Endothelial cell of umbilical vein (primary cell): ENCODE data around the gene EPHA10. TPM values are rescaled to one million over a fixed set of nuclear protein-coding genes. Genes with fewer than 3 reads are reported as not detected.

Experiments used
- BruUV-seq: library from RNA; stranded (reverse); fragments of 400-500 nt; replicated peaks from 2 replicates; lab custom pipeline; 2021; lab: Mats Ljungman, UMichigan
- CTCF ChIA-PET: fragments of 300-600, 350-600 bp; sonication (Branson Sonifier 250); formaldehyde crosslinking; loops from one replicate; lab custom pipeline; 2021; ENCODE audit warnings: antibody characterized with exemption, inconsistent platforms; lab: Charles Lee
- POLR2A ChIA-PET: fragments of 300-600, 350-600 bp; sonication (Branson Sonifier 250); formaldehyde crosslinking; loops from one replicate; lab custom pipeline; 2021; ENCODE audit warnings: antibody characterized with exemption, inconsistent platforms; lab: Charles Lee
- DNase-seq: peaks from one replicate; pipeline ENCODE4 v3.0.0-alpha.2; 2011; ENCODE audit warnings: low read depth, low spot score
- FAIRE-seq: peaks from 2 replicates; lab custom pipeline; 2011; peaks lifted over from hg19 to GRCh38; lab: Jason Lieb, UNC
- H2AFZ ChIP-seq: 2 replicates; pipeline ENCODE4 v1.6.0; 2012; ENCODE audit warnings: low read depth, low read length, control low read depth, inconsistent platforms
- H3K27ac ChIP-seq: 2 replicates; pipeline ENCODE4 v1.5.1; 2011; ENCODE audit warnings: low read depth, mild to moderate bottlenecking, control low read depth, low read length, moderate library complexity; ENCODE audit not compliant: insufficient read depth
- H3K27me3 ChIP-seq, 2 experiments: 2 replicates each; pipeline versions ENCODE4 v1.6.0 to v1.6.1; 2011; ENCODE audit warnings: low read length in 2 of 2, mixed read lengths in 1 of 2; ENCODE audit not compliant: control insufficient read depth in 2 of 2, insufficient read depth in 2 of 2
- H3K36me3 ChIP-seq, 2 experiments: 2 replicates in 1 of 2; 3 replicates in 1 of 2; pipeline ENCODE4 v1.5.1; 2011; ENCODE audit warnings: low read length in 2 of 2, mild to moderate bottlenecking in 1 of 2, moderate library complexity in 1 of 2; ENCODE audit not compliant: control insufficient read depth in 2 of 2, insufficient read depth in 2 of 2; ENCODE audit errors: extremely low read depth in 1 of 2
- H3K4me1 ChIP-seq: 3 replicates; pipeline ENCODE4 v1.5.1; 2011; ENCODE audit warnings: mild to moderate bottlenecking, low read length; ENCODE audit not compliant: control insufficient read depth, insufficient read depth; ENCODE audit errors: extremely low read depth
- H3K4me2 ChIP-seq: 2 replicates; pipeline ENCODE4 v1.6.1; 2011; ENCODE audit warnings: low read length, control low read depth, mixed read lengths; ENCODE audit not compliant: insufficient read depth
- H3K4me3 ChIP-seq, 3 experiments: fragments of 200-600 bp in 1 of 3; sonication (generic), shearing (Covaris generic) in 1 of 3; replicated peaks in 1 of 3; 2 replicates each; pipeline ENCODE4 v1.5.1; 2011 to 2016; ENCODE audit warnings: control low read depth in 3 of 3, low read length in 3 of 3, mild to moderate bottlenecking in 2 of 3, inconsistent platforms in 1 of 3, low read depth in 1 of 3, moderate library complexity in 1 of 3; ENCODE audit not compliant: insufficient read depth in 1 of 3
- H3K79me2 ChIP-seq: 2 replicates; pipeline ENCODE4 v1.6.0; 2012; ENCODE audit warnings: low read length, inconsistent platforms; ENCODE audit not compliant: control insufficient read depth, insufficient read depth
- H3K9ac ChIP-seq: replicated peaks from 2 replicates; pipeline ENCODE3; 2011; ENCODE audit warnings: low read length, control low read depth; ENCODE audit not compliant: insufficient read depth; ENCODE audit errors: extremely low read depth
- H3K9me1 ChIP-seq: replicated peaks from 3 replicates; pipeline ENCODE4 v1.6.0; 2011; ENCODE audit warnings: mild to moderate bottlenecking, low read length; ENCODE audit not compliant: control insufficient read depth, insufficient read depth; ENCODE audit errors: extremely low read depth
- H3K9me3 ChIP-seq: replicated peaks from 2 replicates; pipeline ENCODE4 v1.5.1; 2012; ENCODE audit warnings: low read length, inconsistent platforms; ENCODE audit not compliant: control insufficient read depth, insufficient read depth
- H4K20me1 ChIP-seq: replicated peaks from 2 replicates; pipeline ENCODE3; 2011; ENCODE audit warnings: mild to moderate bottlenecking, low read length; ENCODE audit not compliant: control insufficient read depth, insufficient read depth; ENCODE audit errors: extremely low read depth
- CTCF ChIP-seq, 2 donors: IDR thresholded peaks; 1 replicate in 1 of 2; 2 replicates in 1 of 2; pipeline ENCODE4 v1.5.1; 2011; ENCODE audit warnings: low read length in 2 of 2, mild to moderate bottlenecking in 2 of 2, moderate library complexity in 2 of 2, control low read depth in 1 of 2, inconsistent platforms in 1 of 2, low read depth in 1 of 2; ENCODE audit not compliant: insufficient read depth in 1 of 2; ENCODE audit errors: extremely low read depth in 1 of 2
- EZH2 ChIP-seq: IDR thresholded peaks from 2 replicates; pipeline ENCODE4 v1.6.1; 2012; ENCODE audit warnings: borderline replicate concordance, low read depth, mild to moderate bottlenecking, moderate library complexity, low read length, inconsistent platforms; ENCODE audit not compliant: severe bottlenecking
- FOS ChIP-seq: IDR thresholded peaks from 2 replicates; pipeline ENCODE4 v1.6.1; 2011; ENCODE audit warnings: mild to moderate bottlenecking, low read length, moderate library complexity, borderline replicate concordance; ENCODE audit not compliant: insufficient read depth
- GATA2 ChIP-seq: IDR thresholded peaks from 2 replicates; pipeline ENCODE4 v1.7.0; 2011; ENCODE audit warnings: low read depth, mild to moderate bottlenecking, moderate library complexity, mixed read lengths, low read length; ENCODE audit not compliant: insufficient read length, insufficient read depth
- JUN ChIP-seq: IDR thresholded peaks from 2 replicates; pipeline ENCODE4 v1.6.1; 2011; ENCODE audit warnings: borderline replicate concordance, low read depth; ENCODE audit not compliant: insufficient read length, insufficient read depth
- MAX ChIP-seq: IDR thresholded peaks from 2 replicates; pipeline ENCODE4 v1.6.1; 2011; ENCODE audit not compliant: insufficient read depth, insufficient read length
- MYC ChIP-seq: IDR thresholded peaks from one replicate; pipeline ENCODE4 v1.6.1; 2011; ENCODE audit warnings: mild to moderate bottlenecking, low read depth, low read length
- POLR2A ChIP-seq: IDR thresholded peaks from 2 replicates; pipeline ENCODE4 v1.6.1; 2012; ENCODE audit warnings: low read depth, mild to moderate bottlenecking, control low read depth, low read length
- POLR2AphosphoS5 ChIP-seq: IDR thresholded peaks from 2 replicates; pipeline ENCODE4 v1.6.1; 2012; ENCODE audit warnings: low read depth, mild to moderate bottlenecking, control low read depth, low read length, moderate library complexity; ENCODE audit not compliant: insufficient read depth
- dilution Hi-C: fragments of 300-500 bp; cut with MboI; formaldehyde crosslinking; loops from one replicate; pipeline ENCODE4 v1.15.0; 2019; ENCODE audit warnings: low sequenced_read_pairs; ENCODE audit not compliant: extremely low pct_ligation_motif_present
- intact Hi-C: fragments of 100-400 bp; cut with micrococcal nuclease; formaldehyde crosslinking; loops from one replicate; pipeline ENCODE4 v1.10.0; 2022
- polyA plus RNA-seq, 4 experiments: library from polyadenylated mRNA; depleted of rRNA in 3 of 4; stranded (reverse) in 3 of 4; unstranded in 1 of 4; fragments of >200 nt; gene quantifications; 2 replicates each; pipeline versions ENCODE4 v1.2.1 to v1.2.3, GENCODE V29; 2011 to 2012; ENCODE audit warnings: missing spikeins in 1 of 4
- total RNA-seq: library from RNA; stranded (reverse); gene quantifications from 2 replicates; pipeline ENCODE4 v1.2.3, GENCODE V29; 2021

EPHA10 gene
- total and polyA plus RNA-seq, 2 donors (not counting 3 experiments of a cell fraction or from before 2014, with no cell fraction given): not detected

DNA sequence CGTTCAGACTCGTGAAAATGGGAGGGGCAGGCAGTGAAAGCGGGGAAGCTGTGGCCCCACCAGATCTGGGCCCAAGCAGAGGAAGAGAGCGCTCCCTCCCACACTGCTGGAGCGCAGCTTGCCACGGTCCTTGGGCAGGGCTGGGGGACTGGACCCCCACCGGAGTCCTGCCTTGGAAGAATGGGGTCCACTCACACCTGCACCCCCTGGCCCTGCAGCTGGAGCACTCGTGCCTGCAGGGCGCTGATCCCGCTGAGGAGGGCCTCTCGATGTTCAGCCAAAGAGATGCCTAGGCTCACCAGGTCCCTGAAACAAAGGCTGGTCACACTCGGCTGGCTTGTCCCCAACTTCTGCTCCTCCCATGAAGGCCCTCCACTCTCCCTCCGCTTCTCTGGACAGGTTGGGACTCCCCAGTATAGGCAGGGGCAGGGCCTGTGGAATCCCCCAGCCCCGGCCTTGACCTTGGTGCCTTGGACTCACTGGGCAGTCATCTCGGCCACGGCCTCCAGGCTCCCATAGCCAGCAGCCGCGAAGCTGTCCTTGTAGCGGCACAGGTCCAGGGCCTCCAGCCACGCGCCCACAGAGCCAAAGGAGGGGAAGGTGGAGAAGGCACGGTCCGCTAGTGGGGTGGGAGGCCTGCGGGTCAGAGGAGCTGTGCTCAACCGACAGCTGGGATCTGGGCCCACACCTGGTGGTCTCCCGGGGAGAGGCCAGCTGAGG lies 46.6 kb downstream of the EPHA10 start:
- no peaks in the 10 kb centered on the region for H4K20me1 ChIP-seq
- H3K9ac ChIP-seq: no peak overlapping the region
- no peak for TF ChIP-seq POLR2AphosphoS5
- H3K9me3 ChIP-seq: no peaks in the 10 kb centered on the region
- no peak overlapping the region for H3K27ac ChIP-seq
- dilution Hi-C loops: no loop called here
- H3K9me1 ChIP-seq: no peaks in the 10 kb centered on the region
- ChIA-PET CTCF (no interaction called here), POLR2A (no interaction called here)
- no peak for FAIRE-seq
- DNase-seq: no peak
- H3K27me3 ChIP-seq: no peaks in the 10 kb centered on the region
- H3K4me2 ChIP-seq: no peak overlapping the region
- no peaks in the 10 kb centered on the region for H3K36me3 ChIP-seq
- intact Hi-C loops: no loop called here
- no peaks in the 10 kb centered on the region for H3K79me2 ChIP-seq
- BruUV-seq: no TSS peak
- H2AFZ ChIP-seq: no peak overlapping the region
- H3K4me3 ChIP-seq: no peak overlapping the region
- H3K4me1 ChIP-seq: no peaks in the 10 kb centered on the region

DNA sequence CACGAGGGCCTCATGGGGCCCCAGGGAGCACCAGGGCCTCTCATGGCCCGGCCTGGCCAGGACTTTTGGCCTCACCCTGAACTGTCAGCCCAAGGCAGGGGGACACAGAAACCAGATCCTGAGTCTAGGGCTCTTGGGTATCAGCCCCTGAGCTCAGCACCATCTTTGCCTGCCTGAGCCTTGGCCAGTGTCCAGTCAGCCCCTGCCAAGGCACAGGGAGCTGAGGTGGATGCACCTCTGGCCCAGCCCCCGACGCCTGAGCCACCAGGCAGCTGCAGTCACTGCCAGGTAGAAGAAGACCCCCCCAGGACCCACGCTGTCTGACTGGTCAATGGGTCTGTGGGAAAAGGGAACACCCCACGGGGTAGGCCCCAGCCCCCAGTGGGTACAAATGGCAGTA lies 47.3 kb downstream of the EPHA10 start:
- Histone ChIP-seq H3K4me3 (no peak overlapping the region), H3K9me1 (no peaks in the 10 kb centered on the region), H4K20me1 (no peaks in the 10 kb centered on the region), H3K9me3 (no peaks in the 10 kb centered on the region), H2AFZ (no peak overlapping the region), H3K9ac (no peak overlapping the region), H3K27ac (no peak overlapping the region), H3K36me3 (no peaks in the 10 kb centered on the region), H3K4me1 (no peaks in the 10 kb centered on the region), H3K4me2 (no peak overlapping the region), H3K79me2 (no peaks in the 10 kb centered on the region), H3K27me3 (no peaks in the 10 kb centered on the region)
- no peak for FAIRE-seq
- TF ChIP-seq POLR2A (no peak), MAX (no peak), JUN (no peak), EZH2 (no peak), MYC (no peak), FOS (no peak), GATA2 (no peak), POLR2AphosphoS5 (no peak), CTCF (IDR thresholded peaks at IDR 0.05; ENCODE audit: extremely low read depth in 1 of 2, insufficient read depth in 1 of 2, low read depth in 1 of 2, low read length in 2 of 2) (no peak)
- BruUV-seq: no TSS peak
- dilution Hi-C loops (no loop called here), intact Hi-C loops (no loop called here)
- CTCF ChIA-PET: no interaction called here
- POLR2A ChIA-PET: no interaction called here
- no peak for DNase-seq
